Spleen (tissue), 11 donors: ENCODE results near the gene HSD17B13. TPM values are rescaled to one million over a fixed set of nuclear protein-coding genes. Genes with fewer than 3 reads are reported as not detected.

Experiments used
- DNase-seq: peaks from one replicate; pipeline ENCODE4 v3.0.0-alpha.2; 2020
- H3K27ac ChIP-seq, 8 donors: fragments of 200-600 bp; sonication (generic) in 7 of 8; 1 replicate in 4 of 8; 2 replicates in 4 of 8; pipeline versions ENCODE4 v1.5.0 to v1.8.0; 2016 to 2021; ENCODE audit warnings: inconsistent platforms in 4 of 8, mild to moderate bottlenecking in 4 of 8, moderate library complexity in 1 of 8
- H3K27me3 ChIP-seq, 7 donors: fragments of 200-600 bp; sonication (generic) in 6 of 7; replicated peaks in 1 of 7; 1 replicate in 4 of 7; 2 replicates in 3 of 7; pipeline versions ENCODE4 v1.5.0 to v1.8.0; 2016 to 2021; ENCODE audit warnings: inconsistent platforms in 3 of 7, mild to moderate bottlenecking in 1 of 7
- H3K36me3 ChIP-seq, 6 donors: fragments of 200-600 bp; sonication (generic) in 5 of 6; 1 replicate in 4 of 6; 2 replicates in 2 of 6; pipeline versions ENCODE4 v1.5.0 to v1.8.0; 2016 to 2021; ENCODE audit warnings: inconsistent platforms in 2 of 6
- H3K4me1 ChIP-seq, 6 donors: fragments of 200-600 bp; sonication (generic) in 5 of 6; 1 replicate in 3 of 6; 2 replicates in 3 of 6; pipeline versions ENCODE4 v1.5.0 to v1.8.0; 2016 to 2021; ENCODE audit warnings: inconsistent platforms in 3 of 6
- H3K4me3 ChIP-seq, 8 donors: fragments of 200-600 bp; sonication (generic) in 7 of 8; 1 replicate in 4 of 8; 2 replicates in 4 of 8; pipeline versions ENCODE4 v1.5.0 to v1.8.0; 2016 to 2021; ENCODE audit warnings: inconsistent platforms in 4 of 8, mild to moderate bottlenecking in 4 of 8, moderate library complexity in 2 of 8
- H3K9me3 ChIP-seq, 8 donors: fragments of 200-600 bp; sonication (generic) in 7 of 8; 1 replicate in 4 of 8; 2 replicates in 4 of 8; pipeline versions ENCODE4 v1.5.0 to v1.8.0; 2016 to 2021; ENCODE audit warnings: inconsistent platforms in 4 of 8
- CTCF ChIP-seq, 11 experiments: fragments of 200-600 bp in 7 of 11; fragments of 450-650 bp in 4 of 11; sonication (generic) in 4 of 11; IDR thresholded peaks in 8 of 11; conservative IDR thresholded peaks in 3 of 11; 1 replicate in 7 of 11; 2 replicates in 4 of 11; pipeline versions ENCODE4 v1.4.0 to v1.8.0; 2016 to 2021; ENCODE audit warnings: antibody characterized with exemption in 11 of 11, inconsistent platforms in 4 of 11, mild to moderate bottlenecking in 1 of 11
- POLR2A ChIP-seq, 3 donors: fragments of 450-650 bp; IDR thresholded peaks; one replicate each; pipeline ENCODE4 v1.5.1; 2017; ENCODE audit warnings: antibody characterized with exemption in 3 of 3, mild to moderate bottlenecking in 1 of 3
- POLR2AphosphoS5 ChIP-seq, 3 donors: sonication (generic); formaldehyde crosslinking; IDR thresholded peaks; one replicate each; pipeline ENCODE4 v1.5.1; 2017; ENCODE audit warnings: antibody characterized with exemption in 3 of 3
- WGBS, 5 donors: extraction: QIAGEN DNeasy Blood & Tissue Kit in 3 of 5; methylation state at CpG; one replicate each; pipeline versions ENCODE4 v1.1.5 to v1.1.7; 2013 to 2018; 5-methylcytosine and 5-hydroxymethylcytosine counted together
- intact Hi-C: fragments of 100-400 bp; cut with DNase I; formaldehyde crosslinking; loops from one replicate; pipeline ENCODE4 v1.15.0; 2023; ENCODE audit warnings: low total_unique reads
- polyA plus RNA-seq, 3 donors: library from polyadenylated mRNA; stranded (reverse); fragments of 200-250 nt; gene quantifications; one replicate each; pipeline ENCODE4 v1.2.1, GENCODE V29; 2013
- total RNA-seq, 7 donors: library from RNA; depleted of rRNA in 3 of 7; stranded (reverse); fragments of >200 nt in 3 of 7; fragmentation: NEBNext Ultra II Directional in 4 of 7; extraction: Animal tissue kit (Norgen Biotek cat#: 25700) in 4 of 7; gene quantifications; one replicate each; pipeline versions ENCODE4 v1.1.0 to v1.2.1, GENCODE V29; 2016 to 2021
- donor health status: healthy with polysubstance abuse.
- donor health status: DM: no; HTN: no; CAD: no; lungs with moderate emphysema.
- donor health status: DM: no; HTN: no; CAD: no.
- donor health status: Bipolar disorder and iron deficiency.
- donor health status: healthy.
- donor health status: DM: no; HTN: no; CAD: no.
- donor health status: DM: yes; HTN: yes; CAD: no.

HSD17B13 gene
- total and polyA plus RNA-seq, 10 donors, result 0.09 to 1.2 (median 0.40) TPM

GRCh38 chr4:87339440-87339839 is 16.8 kb upstream of the HSD17B13 start:
- H3K27me3 ChIP-seq, result no peaks in the 10 kb centered on the region
- TF ChIP-seq POLR2A (IDR thresholded peaks at IDR 0.05), result no peak
- no peak for TF ChIP-seq POLR2AphosphoS5 (IDR thresholded peaks at IDR 0.05)
- no peak for TF ChIP-seq CTCF (IDR thresholded peaks at IDR 0.05 in 8 of 11, conservative IDR thresholded peaks at IDR 0.05 in 3 of 11)
- H3K4me1 ChIP-seq, result no peaks in the 10 kb centered on the region
- H3K27ac ChIP-seq, result no peak overlapping the region
- no peak for DNase-seq
- peaks cover 3 to 99% (median 66%) of the 10 kb centered on the region in 6 donors for H3K36me3 ChIP-seq
- no peak overlapping the region for H3K4me3 ChIP-seq
- H3K9me3 ChIP-seq, result peaks cover 0 to 26% (median 13%) of the 10 kb centered on the region in 8 donors
- 92 to 100% (median 97%) methylated on average over 2 of the region's 2 CpGs for WGBS, 5 donors
- intact Hi-C loops, result no loop called here

GRCh38 chr4:87337361-87337760 is 14.7 kb upstream of the HSD17B13 start:
- 63 to 76% (median 73%) methylated on average over 1 of the region's 1 CpG for WGBS, 5 donors
- TF ChIP-seq POLR2A (IDR thresholded peaks at IDR 0.05), result no peak
- TF ChIP-seq POLR2AphosphoS5 (IDR thresholded peaks at IDR 0.05), result no peak
- TF ChIP-seq CTCF (IDR thresholded peaks at IDR 0.05 in 8 of 11, conservative IDR thresholded peaks at IDR 0.05 in 3 of 11), result no peak
- no peaks in the 10 kb centered on the region for H3K27me3 ChIP-seq

GRCh38 chr4:87333267-87333666 is 10.6 kb upstream of the HSD17B13 start:
- Histone ChIP-seq H3K27me3 (no peaks in the 10 kb centered on the region), H3K4me1 (no peaks in the 10 kb centered on the region), H3K9me3 (peaks cover 5 to 81% (median 68%) of the 10 kb centered on the region in 8 donors), H3K36me3 (peaks cover 0 to 56% (median 28%) of the 10 kb centered on the region in 6 donors), H3K4me3 (no peak overlapping the region), H3K27ac (no peak overlapping the region)
- no peak for TF ChIP-seq CTCF (IDR thresholded peaks at IDR 0.05 in 8 of 11, conservative IDR thresholded peaks at IDR 0.05 in 3 of 11)
- no peak for TF ChIP-seq POLR2A (IDR thresholded peaks at IDR 0.05)
- TF ChIP-seq POLR2AphosphoS5 (IDR thresholded peaks at IDR 0.05), result no peak
- no peak for DNase-seq
- WGBS, 5 donors, result 96 to 100% (median 97%) methylated on average over 1 of the region's 1 CpG
- intact Hi-C loops, result no loop called here

More at GRCh38 chr4:87337361-87337760, 14.7 kb upstream of the HSD17B13 start:
- intact Hi-C loops, result no loop called here
- Histone ChIP-seq H3K27ac (no peak overlapping the region), H3K4me1 (no peaks in the 10 kb centered on the region), H3K4me3 (no peak overlapping the region), H3K36me3 (peaks cover 3 to 97% (median 60%) of the 10 kb centered on the region in 6 donors), H3K9me3 (peaks cover 5 to 45% (median 33%) of the 10 kb centered on the region in 8 donors)
- no peak for DNase-seq

- intact Hi-C loops, result no loop called here
- H3K27me3 ChIP-seq, result no peaks in the 10 kb centered on the region
- H3K27ac ChIP-seq, result no peak overlapping the region
- no peaks in the 10 kb centered on the region for H3K4me1 ChIP-seq
- WGBS, 5 donors, result 82 to 91% (median 84%) methylated on average over 4 of the region's 4 CpGs
- DNase-seq, result no peak
- peaks cover 0 to 31% (median 5%) of the 10 kb centered on the region in 6 donors for H3K36me3 ChIP-seq
- H3K9me3 ChIP-seq, result peaks cover 5 to 72% (median 63%) of the 10 kb centered on the region in 8 donors
- no peak overlapping the region for H3K4me3 ChIP-seq
- no peak for TF ChIP-seq CTCF (IDR thresholded peaks at IDR 0.05 in 8 of 11, conservative IDR thresholded peaks at IDR 0.05 in 3 of 11)
- TF ChIP-seq POLR2A (IDR thresholded peaks at IDR 0.05), result no peak
- no peak for TF ChIP-seq POLR2AphosphoS5 (IDR thresholded peaks at IDR 0.05)
Measured at GRCh38 chr4:87330761-87331160, 8.1 kb upstream of the HSD17B13 start.
